ENCODE data around the gene KCNF1.

GRCh38 chr2:10915236-10915635 lies 3.5 kb downstream of the KCNF1 start:
- no peak for TF ChIP-seq CTCF (conservative IDR thresholded peaks at IDR 0.05 in 1 of 2, IDR thresholded peaks at IDR 0.05 in 1 of 2; ENCODE audit: low read depth in 1 of 2, low read length in 2 of 2)
- no peak for TF ChIP-seq EZH2 (IDR thresholded peaks at IDR 0.05; ENCODE audit: low read length, missing control alignments)
